Testis (tissue), 3 donors: ENCODE results near the gene ZBTB7C. TPM values are rescaled to one million over a fixed set of nuclear protein-coding genes. Genes with fewer than 3 reads are reported as not detected.

Experiments used
- DNase-seq: peaks from one replicate; pipeline ENCODE4 v3.0.0-alpha.2; 2019
- H3K27ac ChIP-seq, 2 donors: fragments of 200-600 bp; sonication (generic); one replicate each; pipeline ENCODE4 v1.5.1; 2019
- H3K27me3 ChIP-seq: fragments of 200-600 bp; sonication (generic); one replicate; pipeline ENCODE4 v1.5.1; 2019
- H3K36me3 ChIP-seq: fragments of 200-600 bp; sonication (generic); one replicate; pipeline ENCODE4 v1.5.1; 2017; ENCODE audit warnings: low read depth; ENCODE audit errors: missing control alignments
- H3K4me1 ChIP-seq: fragments of 200-600 bp; sonication (generic); one replicate; pipeline ENCODE4 v1.5.1; 2019
- H3K4me3 ChIP-seq, 2 donors: fragments of 200-600 bp; sonication (generic); one replicate each; pipeline ENCODE4 v1.5.1; 2017 to 2019
- H3K9me3 ChIP-seq: fragments of 200-600 bp; sonication (generic); one replicate; pipeline ENCODE4 v1.5.1; 2017
- POLR2A ChIP-seq: fragments of 450-650 bp; IDR thresholded peaks from one replicate; pipeline ENCODE4 v1.6.1; 2017; ENCODE audit warnings: antibody characterized with exemption, mild to moderate bottlenecking, moderate library complexity
- WGBS, 2 donors: methylation state at CpG; one replicate each; pipeline ENCODE4 v1.1.5; 2018; 5-methylcytosine and 5-hydroxymethylcytosine counted together
- intact Hi-C: fragments of 100-400 bp; cut with DNase I; formaldehyde crosslinking; loops from one replicate; pipeline ENCODE4 v1.15.1; 2023; ENCODE audit warnings: low total_unique reads
- polyA plus RNA-seq: library from polyadenylated mRNA; stranded (reverse); fragments of 350-450 nt; fragmentation: Illumina TruSeq; extraction: RNeasy Lipid Tissue Mini Kit (QIAGEN cat#74804); gene quantifications from one replicate; pipeline ENCODE4 v1.2.3, GENCODE V29; 2014; ENCODE audit warnings: low read depth, low replicate concordance; ENCODE audit not compliant: insufficient read depth
- total RNA-seq, 2 donors: library from RNA; depleted of rRNA; stranded (reverse); fragments of >200 nt; gene quantifications; one replicate each; pipeline ENCODE4 v1.2.3, GENCODE V29; 2016
- TF ChIP-seq, protein P1 (sequence below), 3 experiments: fragments of 450-650 bp in 2 of 3; fragments of 200-600 bp in 1 of 3; sonication (generic) in 1 of 3; IDR thresholded peaks; one replicate each; pipeline ENCODE4 v1.5.1; 2016 to 2019; ENCODE audit warnings: antibody characterized with exemption in 3 of 3, mild to moderate bottlenecking in 2 of 3, moderate library complexity in 1 of 3

Gene ZBTB7C
- total and polyA plus RNA-seq, 3 donors from 2014 or later = 14.1 to 65.4 (median 42.4) TPM

DNA sequence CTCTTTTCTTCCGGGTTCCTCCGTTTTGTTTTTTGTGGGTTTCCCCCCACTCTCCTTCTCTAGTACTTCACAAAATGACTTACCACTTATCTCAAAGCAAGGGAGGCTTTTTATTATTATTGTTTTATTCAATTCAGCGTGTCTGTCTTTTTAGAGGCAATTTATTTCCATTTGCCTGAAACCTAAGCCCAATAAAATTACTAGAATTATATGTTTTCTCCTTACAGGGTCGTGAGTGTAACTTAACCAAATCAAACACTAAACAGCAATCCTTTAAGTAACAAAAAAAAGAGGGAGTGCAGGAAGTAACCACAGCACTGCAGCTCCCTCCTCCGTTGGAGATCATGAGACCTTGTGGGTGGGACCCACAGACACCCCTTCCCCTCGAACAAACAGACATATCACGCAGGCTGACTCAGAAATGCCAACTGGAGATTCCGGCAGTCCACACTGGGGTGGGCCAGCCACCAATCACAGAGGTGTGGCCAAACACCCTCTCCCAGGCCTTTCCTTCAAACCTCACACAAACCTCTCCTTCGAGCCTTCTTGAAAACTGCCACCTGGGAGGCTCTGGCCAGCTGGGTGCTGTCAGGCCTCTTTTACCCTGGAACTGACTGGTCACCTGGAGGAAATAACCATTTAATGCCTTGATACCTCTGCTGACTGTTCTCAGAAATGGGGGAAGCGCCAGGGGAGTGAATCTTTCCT, 271.7 kb downstream of the ZBTB7C start:
- intact Hi-C loops = no loop called here
- Histone ChIP-seq H3K27me3 (no peaks in the 10 kb centered on the region), H3K4me1 (peaks cover 15% of the 10 kb centered on the region), H3K4me3 (no peak overlapping the region), H3K36me3 (no peaks in the 10 kb centered on the region), H3K27ac (no peak overlapping the region), H3K9me3 (no peaks in the 10 kb centered on the region)
- 43 to 45% methylated on average over 9 to 10 of the region's 10 CpGs for WGBS, 2 donors
- DNase-seq = no peak
- TF ChIP-seq, protein P1, sequence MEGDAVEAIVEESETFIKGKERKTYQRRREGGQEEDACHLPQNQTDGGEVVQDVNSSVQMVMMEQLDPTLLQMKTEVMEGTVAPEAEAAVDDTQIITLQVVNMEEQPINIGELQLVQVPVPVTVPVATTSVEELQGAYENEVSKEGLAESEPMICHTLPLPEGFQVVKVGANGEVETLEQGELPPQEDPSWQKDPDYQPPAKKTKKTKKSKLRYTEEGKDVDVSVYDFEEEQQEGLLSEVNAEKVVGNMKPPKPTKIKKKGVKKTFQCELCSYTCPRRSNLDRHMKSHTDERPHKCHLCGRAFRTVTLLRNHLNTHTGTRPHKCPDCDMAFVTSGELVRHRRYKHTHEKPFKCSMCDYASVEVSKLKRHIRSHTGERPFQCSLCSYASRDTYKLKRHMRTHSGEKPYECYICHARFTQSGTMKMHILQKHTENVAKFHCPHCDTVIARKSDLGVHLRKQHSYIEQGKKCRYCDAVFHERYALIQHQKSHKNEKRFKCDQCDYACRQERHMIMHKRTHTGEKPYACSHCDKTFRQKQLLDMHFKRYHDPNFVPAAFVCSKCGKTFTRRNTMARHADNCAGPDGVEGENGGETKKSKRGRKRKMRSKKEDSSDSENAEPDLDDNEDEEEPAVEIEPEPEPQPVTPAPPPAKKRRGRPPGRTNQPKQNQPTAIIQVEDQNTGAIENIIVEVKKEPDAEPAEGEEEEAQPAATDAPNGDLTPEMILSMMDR (IDR thresholded peaks at IDR 0.05) = no peak
- TF ChIP-seq POLR2A = no peak

DNA sequence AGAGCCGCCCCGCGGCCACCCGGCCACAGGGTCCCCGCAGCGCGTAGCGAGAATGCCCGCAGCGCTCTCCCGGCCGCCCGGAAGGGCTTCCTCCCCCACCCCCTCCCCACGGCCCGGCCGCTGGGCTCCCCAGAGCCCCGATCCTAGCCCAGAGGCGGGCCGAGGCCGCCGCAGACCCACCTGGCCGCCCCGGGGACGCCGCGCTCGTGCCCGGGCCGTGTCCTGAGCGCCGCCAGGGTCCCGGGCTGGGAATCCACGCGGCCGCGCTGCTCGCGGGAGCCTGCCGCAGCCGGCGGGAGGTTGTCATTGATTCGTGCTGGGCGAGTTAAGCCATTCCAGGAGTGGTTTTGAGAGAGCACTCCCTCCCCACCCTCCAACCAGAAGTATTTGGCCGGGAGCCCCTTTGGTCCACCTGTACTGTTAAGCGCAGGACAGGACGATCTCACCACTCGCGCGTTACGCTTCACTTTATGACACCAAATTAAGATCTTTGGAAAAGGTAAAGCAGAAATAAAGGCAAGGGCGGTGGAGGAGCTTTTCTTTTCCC, 272.3 kb downstream of the ZBTB7C start:
- Histone ChIP-seq H3K4me3 (peak overlapping the region; percentile 35 to 62), H3K9me3 (no peaks in the 10 kb centered on the region), H3K4me1 (peaks cover 15% of the 10 kb centered on the region), H3K36me3 (no peaks in the 10 kb centered on the region), H3K27ac (no peak overlapping the region), H3K27me3 (no peaks in the 10 kb centered on the region)
- TF ChIP-seq, protein P1 (IDR thresholded peaks at IDR 0.05) = no peak
- TF ChIP-seq POLR2A = no peak
- WGBS, 2 donors = 8 to 22% methylated on average over 7 to 35 of the region's 51 CpGs
- intact Hi-C loops = no loop called here
- no peak for DNase-seq

DNA sequence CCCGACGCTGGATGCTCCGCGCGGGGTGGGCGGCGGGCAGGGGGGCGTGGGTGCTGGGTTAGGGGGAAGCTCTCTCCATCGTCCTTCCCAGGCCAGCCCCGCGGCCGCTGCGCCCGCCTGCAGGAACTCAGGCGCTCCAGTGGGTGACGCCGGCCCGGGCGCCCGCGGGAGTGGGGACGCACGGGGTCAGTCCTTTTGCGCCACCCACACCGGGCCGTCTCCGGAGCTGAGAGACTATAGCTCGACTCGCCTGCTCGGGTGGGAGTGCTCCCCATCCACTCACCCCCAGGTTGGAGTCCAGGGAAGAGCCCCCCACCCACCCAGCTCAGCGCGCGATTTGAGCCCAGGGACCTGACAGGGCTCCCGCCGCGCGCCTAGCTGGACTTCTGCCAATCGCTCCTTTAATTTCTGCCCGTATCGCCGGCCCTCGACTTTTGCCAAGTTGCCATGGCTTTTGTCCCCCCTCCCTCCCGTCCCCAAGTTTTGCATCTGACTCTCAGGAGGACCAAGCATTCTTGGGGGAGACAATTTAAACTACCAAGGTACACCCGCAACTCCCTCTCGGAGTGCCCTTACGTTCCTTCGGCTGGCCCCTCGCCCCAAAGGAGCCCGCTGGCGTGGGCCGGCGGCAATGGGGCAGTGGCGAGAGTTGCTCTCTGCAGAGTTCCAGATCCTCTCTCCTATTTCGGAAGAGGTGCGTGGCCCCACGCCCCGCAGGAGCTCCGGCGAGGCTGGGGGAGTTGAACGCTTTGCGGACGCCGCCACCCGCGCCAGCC, 272.9 kb downstream of the ZBTB7C start:
- TF ChIP-seq, protein P1 (IDR thresholded peaks at IDR 0.05) = no peak
- no peak for TF ChIP-seq POLR2A
- H3K36me3 ChIP-seq = no peaks in the 10 kb centered on the region
- H3K4me3 ChIP-seq = peak overlapping the region; percentile 35 to 62
- 1 to 3% methylated on average over 24 to 47 of the region's 65 CpGs for WGBS, 2 donors
- H3K4me1 ChIP-seq = peaks cover 15% of the 10 kb centered on the region
- DNase-seq = peak; percentile 42
- no peak overlapping the region for H3K27ac ChIP-seq
- intact Hi-C loops = no loop called here
- H3K27me3 ChIP-seq = no peaks in the 10 kb centered on the region
- no peaks in the 10 kb centered on the region for H3K9me3 ChIP-seq

DNA sequence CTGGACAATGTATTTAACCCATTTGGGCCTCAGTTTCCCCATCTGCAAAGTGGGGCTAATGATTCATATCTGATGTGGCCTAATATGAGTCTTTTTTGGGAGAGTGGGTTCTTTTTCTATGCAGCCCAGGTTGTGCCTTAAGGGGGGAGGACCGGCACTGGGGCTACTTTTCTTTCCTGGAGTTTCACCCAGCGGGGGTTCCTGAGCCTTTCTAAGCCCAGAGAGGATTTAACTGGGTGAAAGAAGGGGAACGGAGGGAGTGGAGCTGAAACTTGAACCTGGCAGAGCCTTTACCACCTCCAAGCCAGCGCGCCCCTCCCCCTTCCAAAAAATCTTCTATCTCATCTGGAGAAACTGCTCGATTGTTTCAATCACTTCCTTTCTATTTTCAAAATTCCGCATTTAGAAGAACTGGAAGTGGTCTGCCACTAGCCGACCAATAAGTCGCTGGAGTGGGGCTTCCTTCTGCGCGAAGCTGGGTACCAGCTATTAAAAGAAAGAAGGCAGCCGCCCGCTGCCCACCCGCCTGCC, 273.7 kb downstream of the ZBTB7C start:
- Histone ChIP-seq H3K27me3 (no peaks in the 10 kb centered on the region), H3K36me3 (no peaks in the 10 kb centered on the region), H3K9me3 (no peaks in the 10 kb centered on the region), H3K4me1 (peaks cover 13% of the 10 kb centered on the region), H3K4me3 (peak overlapping the region; percentile 35 to 62), H3K27ac (no peak overlapping the region)
- TF ChIP-seq POLR2A = no peak
- TF ChIP-seq, protein P1 (IDR thresholded peaks at IDR 0.05) = no peak
- intact Hi-C loops = no loop called here
- no peak for DNase-seq
- WGBS, 2 donors = 36 to 58% methylated on average over 7 to 14 of the region's 14 CpGs
